ENCODE results near the gene GPX8. TPM values are rescaled to one million over a fixed set of nuclear protein-coding genes. Genes with fewer than 3 reads are reported as not detected.

Gene GPX8
- total and polyA plus RNA-seq, 9 donors = 50.4 to 105 (median 66.0) TPM

DNA sequence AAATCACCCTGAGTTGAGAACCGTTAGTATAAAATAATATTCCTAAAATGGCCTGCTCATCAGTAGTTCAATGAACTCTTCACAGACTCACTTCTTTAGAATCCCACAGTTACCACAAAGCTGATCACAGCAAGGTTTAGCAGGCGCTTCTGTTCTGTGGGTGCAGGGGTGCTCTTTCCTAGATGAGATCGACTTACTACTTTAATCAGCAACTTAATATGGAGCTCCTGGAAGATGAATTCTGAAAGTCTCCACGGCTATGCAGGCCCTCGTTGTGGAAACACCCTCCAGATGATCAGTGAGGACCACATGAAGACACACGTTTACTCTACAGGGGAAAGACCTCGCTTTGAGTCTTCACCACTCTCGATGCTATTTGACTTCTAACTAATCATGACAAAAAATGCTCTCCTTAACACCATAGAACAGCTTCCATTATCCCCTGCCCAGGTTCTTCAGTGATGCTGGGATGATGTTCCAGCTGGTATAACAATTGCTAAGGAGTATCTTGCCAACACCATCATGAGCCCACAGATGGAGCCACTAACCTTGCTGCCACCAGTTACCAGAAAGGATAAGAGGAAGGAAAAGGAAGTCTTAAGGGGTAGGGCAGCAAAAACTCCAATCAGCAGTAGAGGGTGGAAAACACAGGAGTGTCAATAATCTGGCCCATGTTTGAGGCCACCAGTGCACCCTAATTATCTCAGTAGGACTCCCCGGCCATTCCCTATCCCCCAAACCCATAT lies 17.9 kb upstream of the GPX8 start:
- no peak for DNase-seq
- H3K4me1 ChIP-seq (ENCODE audit: control insufficient read depth, insufficient read depth, low read length) = peaks cover 3% of the 10 kb centered on the region
- no peaks in the 10 kb centered on the region for H3K9me3 ChIP-seq (replicated peaks; ENCODE audit: control insufficient read depth, low read depth, low read length)
- no peak overlapping the region for H3K27ac ChIP-seq (ENCODE audit: low read length)
- no peaks in the 10 kb centered on the region for H3K36me3 ChIP-seq (ENCODE audit: control insufficient read depth, insufficient read depth, low read length)
- no peak overlapping the region for H3K4me3 ChIP-seq (ENCODE audit: low read length)
- WGBS (ENCODE audit: insufficient coverage) = 96% methylated on average over 4 of the region's 9 CpGs
- peaks cover 2% of the 10 kb centered on the region for H3K27me3 ChIP-seq (ENCODE audit: control insufficient read depth, insufficient read depth, low read length)

DNA sequence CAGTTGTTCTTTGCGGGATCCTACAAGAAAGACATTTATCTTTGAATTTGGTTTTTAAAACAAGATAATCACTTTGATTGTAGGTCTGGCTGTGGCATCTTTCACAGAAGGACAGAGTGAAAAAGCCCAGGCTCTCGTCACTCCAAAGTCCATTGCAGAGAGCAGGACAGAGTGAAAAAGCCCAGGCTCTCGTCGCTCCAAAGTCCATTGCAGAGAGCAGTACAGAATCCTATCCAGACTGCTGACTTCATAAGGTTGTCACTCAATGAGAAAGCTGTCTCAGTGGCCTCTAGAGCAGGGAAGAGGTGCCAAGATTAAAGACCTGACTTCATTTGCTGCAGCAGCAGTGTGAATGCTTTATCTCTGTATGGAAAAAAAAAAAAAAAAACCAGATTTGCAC lies 16.3 kb upstream of the GPX8 start:
- Histone ChIP-seq H3K4me3 (ENCODE audit: low read length) (no peak overlapping the region), H3K4me1 (ENCODE audit: control insufficient read depth, insufficient read depth, low read length) (peaks cover 3% of the 10 kb centered on the region), H3K36me3 (ENCODE audit: control insufficient read depth, insufficient read depth, low read length) (no peaks in the 10 kb centered on the region), H3K27ac (ENCODE audit: low read length) (no peak overlapping the region), H3K9me3 (replicated peaks; ENCODE audit: control insufficient read depth, low read depth, low read length) (no peaks in the 10 kb centered on the region), H3K27me3 (ENCODE audit: control insufficient read depth, insufficient read depth, low read length) (peaks cover 6% of the 10 kb centered on the region)
- DNase-seq = no peak
- 53% methylated on average over 3 of the region's 4 CpGs for WGBS (ENCODE audit: insufficient coverage)

DNA sequence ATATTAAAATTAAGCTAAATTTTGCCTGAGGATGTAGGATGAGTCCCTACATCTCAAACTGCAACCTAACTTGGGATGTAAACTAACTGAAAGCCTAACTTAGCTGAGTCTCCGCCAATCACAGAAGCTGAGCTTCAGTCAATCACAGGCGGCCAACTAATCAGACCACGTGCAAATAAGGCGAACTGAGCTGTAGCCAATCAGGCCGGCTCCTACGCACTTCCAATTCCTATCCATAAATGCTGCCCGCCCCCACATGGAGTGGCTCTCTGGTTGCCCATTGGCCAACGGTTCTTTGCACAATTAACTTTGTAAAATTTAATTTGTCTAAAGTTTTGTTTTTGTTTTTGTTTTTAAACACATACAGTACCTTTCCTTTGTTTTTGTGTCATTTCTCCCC lies 13.9 kb upstream of the GPX8 start:
- peaks cover 3% of the 10 kb centered on the region for H3K4me1 ChIP-seq (ENCODE audit: control insufficient read depth, insufficient read depth, low read length)
- WGBS (ENCODE audit: insufficient coverage) = 86% methylated on average over 4 of the region's 8 CpGs
- no peak for DNase-seq

DNA sequence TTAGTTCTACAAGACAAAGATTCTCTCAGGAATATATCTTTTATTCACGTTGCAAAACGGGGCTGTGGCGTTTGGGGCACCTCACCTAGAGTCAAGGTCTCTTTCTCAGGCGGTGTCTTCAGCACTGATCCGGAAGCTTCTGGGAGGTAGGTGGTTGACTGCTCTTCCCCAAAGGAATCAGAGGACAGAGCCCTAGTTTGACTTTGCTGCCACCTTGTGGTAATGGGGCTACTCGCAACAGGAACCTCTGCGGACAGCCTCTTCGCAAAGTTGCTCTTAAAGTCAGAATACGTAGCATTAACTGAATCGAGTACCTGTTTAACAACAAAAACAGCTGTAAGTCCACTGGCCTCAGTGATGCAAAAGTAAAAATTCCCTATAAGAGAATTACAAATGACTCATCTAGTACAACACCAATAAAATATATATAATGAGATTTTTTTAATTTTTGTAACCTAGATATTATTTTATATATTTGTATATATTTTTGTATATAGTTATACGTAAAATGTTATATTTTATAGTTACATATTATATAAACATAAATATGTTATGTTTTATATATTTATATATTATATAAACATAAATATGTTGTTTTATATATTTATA lies 13.3 kb upstream of the GPX8 start:
- Histone ChIP-seq H3K36me3 (ENCODE audit: control insufficient read depth, insufficient read depth, low read length) (no peaks in the 10 kb centered on the region), H3K4me1 (ENCODE audit: control insufficient read depth, insufficient read depth, low read length) (peaks cover 3% of the 10 kb centered on the region), H3K27me3 (ENCODE audit: control insufficient read depth, insufficient read depth, low read length) (peaks cover 6% of the 10 kb centered on the region), H3K9me3 (replicated peaks; ENCODE audit: control insufficient read depth, low read depth, low read length) (no peaks in the 10 kb centered on the region), H3K4me3 (ENCODE audit: low read length) (no peak overlapping the region), H3K27ac (ENCODE audit: low read length) (no peak overlapping the region)
- 11% methylated on average over 3 of the region's 11 CpGs for WGBS (ENCODE audit: insufficient coverage)
- DNase-seq = peak; percentile 85

More for the DNA sequence above, 13.9 kb upstream of the GPX8 start:
- Histone ChIP-seq H3K4me3 (ENCODE audit: low read length) (no peak overlapping the region), H3K9me3 (replicated peaks; ENCODE audit: control insufficient read depth, low read depth, low read length) (no peaks in the 10 kb centered on the region), H3K27ac (ENCODE audit: low read length) (no peak overlapping the region), H3K27me3 (ENCODE audit: control insufficient read depth, insufficient read depth, low read length) (peaks cover 6% of the 10 kb centered on the region), H3K36me3 (ENCODE audit: control insufficient read depth, insufficient read depth, low read length) (no peaks in the 10 kb centered on the region)

DNA sequence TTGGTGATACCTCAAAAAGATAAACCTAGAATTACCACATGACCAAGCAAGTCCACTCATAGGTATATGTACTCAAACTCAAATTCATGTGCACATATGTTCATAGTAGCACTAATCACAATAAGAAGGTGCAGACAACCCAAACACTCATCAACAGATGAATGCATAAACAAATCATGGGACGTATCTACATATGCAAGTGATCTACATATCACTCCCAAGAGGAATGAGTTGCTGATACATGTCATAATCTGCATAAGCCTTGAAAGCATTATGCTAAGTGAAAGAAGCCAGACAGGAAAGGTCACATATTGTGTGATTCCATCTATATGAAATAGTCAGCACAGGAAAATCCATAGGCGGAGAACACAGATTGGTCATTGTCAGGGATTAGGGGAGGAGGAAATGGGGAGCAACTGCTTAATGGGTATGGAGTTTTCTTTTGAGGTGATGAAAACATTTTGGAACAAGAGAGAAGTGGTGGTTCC lies 10.6 kb upstream of the GPX8 start:
- H3K36me3 ChIP-seq (ENCODE audit: control insufficient read depth, insufficient read depth, low read length) = no peaks in the 10 kb centered on the region
- H3K9me3 ChIP-seq (replicated peaks; ENCODE audit: control insufficient read depth, low read depth, low read length) = no peaks in the 10 kb centered on the region
- WGBS (ENCODE audit: insufficient coverage) = 60% methylated on average over 1 of the region's 2 CpGs
- no peak overlapping the region for H3K27ac ChIP-seq (ENCODE audit: low read length)
- H3K4me3 ChIP-seq (ENCODE audit: low read length) = no peak overlapping the region
- H3K4me1 ChIP-seq (ENCODE audit: control insufficient read depth, insufficient read depth, low read length) = peaks cover 3% of the 10 kb centered on the region
- DNase-seq = no peak
- H3K27me3 ChIP-seq (ENCODE audit: control insufficient read depth, insufficient read depth, low read length) = peaks cover 3% of the 10 kb centered on the region

DNA sequence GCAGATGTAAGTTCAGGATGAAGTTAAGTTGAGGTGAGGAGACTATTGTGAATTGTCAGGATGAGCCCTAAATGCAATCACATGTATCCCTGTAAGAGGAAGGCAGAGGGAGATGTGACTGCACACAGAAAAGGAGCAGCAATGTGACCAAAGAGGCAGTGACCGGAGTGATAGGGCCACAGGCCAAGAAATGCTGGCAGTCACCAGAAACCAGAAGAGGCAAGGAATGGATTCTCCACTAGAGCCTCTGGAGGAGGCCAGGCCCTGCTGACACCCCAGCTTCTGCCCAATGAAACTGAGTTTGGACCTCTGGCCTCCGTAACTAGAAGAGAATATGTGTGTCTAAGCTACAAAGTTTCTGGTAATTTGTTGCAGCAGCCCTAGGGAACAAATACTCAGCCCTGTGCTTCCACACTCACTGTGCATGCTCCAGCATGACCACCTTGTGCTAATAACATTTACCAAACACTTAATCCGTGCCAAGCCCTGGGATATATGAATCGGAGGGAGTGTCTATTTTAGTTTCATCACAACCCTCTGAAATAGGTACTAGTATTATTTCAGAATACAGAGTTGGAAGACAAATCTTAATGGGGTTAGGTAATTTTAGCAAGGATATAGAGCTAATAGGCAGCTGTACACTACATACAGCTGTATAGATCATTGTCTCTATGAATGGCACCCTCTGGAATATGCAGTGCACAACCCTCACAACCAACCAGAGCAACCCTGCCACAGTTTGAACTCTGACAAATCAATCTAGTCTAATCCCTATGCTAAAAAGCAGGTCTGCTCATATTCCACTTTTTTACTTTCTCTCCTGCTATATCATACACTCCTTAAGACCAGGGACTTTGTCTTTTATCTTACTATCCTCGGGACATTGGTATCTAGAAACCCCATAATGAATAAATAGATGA lies 7.8 kb upstream of the GPX8 start:
- no peak overlapping the region for H3K4me3 ChIP-seq (ENCODE audit: low read length)
- H3K36me3 ChIP-seq (ENCODE audit: control insufficient read depth, insufficient read depth, low read length) = no peaks in the 10 kb centered on the region
- 61% methylated on average over 2 of the region's 5 CpGs for WGBS (ENCODE audit: insufficient coverage)
- H3K27ac ChIP-seq (ENCODE audit: low read length) = no peak overlapping the region
- H3K9me3 ChIP-seq (replicated peaks; ENCODE audit: control insufficient read depth, low read depth, low read length) = no peaks in the 10 kb centered on the region
- peaks cover 6% of the 10 kb centered on the region for H3K27me3 ChIP-seq (ENCODE audit: control insufficient read depth, insufficient read depth, low read length)
- DNase-seq = no peak
- H3K4me1 ChIP-seq (ENCODE audit: control insufficient read depth, insufficient read depth, low read length) = no peaks in the 10 kb centered on the region

DNA sequence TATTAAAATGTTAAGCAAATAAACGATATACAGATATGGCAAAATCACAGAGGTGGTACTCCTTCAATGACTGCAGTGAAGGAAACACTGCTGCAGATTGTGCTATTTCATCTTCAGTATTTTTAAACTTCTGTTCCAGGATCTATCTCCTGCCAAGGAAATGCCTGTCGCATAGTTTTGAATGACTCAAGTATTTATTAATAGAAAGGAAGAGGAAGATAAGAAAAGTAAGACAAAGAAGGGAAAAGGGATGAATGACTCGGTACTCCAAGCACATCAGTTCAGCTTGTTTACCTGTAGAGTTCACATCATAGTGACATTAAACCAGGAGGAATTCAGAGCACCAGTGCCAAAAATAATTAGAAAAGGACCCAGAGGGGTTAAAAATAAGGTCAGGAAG lies 5.1 kb upstream of the GPX8 start:
- H3K27me3 ChIP-seq (ENCODE audit: control insufficient read depth, insufficient read depth, low read length) = peaks cover 3% of the 10 kb centered on the region
- H3K4me3 ChIP-seq (ENCODE audit: low read length) = no peak overlapping the region
- WGBS (ENCODE audit: insufficient coverage) = no CpG with 5 or more reads among the region's 3 CpGs
- H3K9me3 ChIP-seq (replicated peaks; ENCODE audit: control insufficient read depth, low read depth, low read length) = no peaks in the 10 kb centered on the region
- DNase-seq = no peak
- no peak overlapping the region for H3K27ac ChIP-seq (ENCODE audit: low read length)
- H3K36me3 ChIP-seq (ENCODE audit: control insufficient read depth, insufficient read depth, low read length) = no peaks in the 10 kb centered on the region
- H3K4me1 ChIP-seq (ENCODE audit: control insufficient read depth, insufficient read depth, low read length) = no peaks in the 10 kb centered on the region

DNA sequence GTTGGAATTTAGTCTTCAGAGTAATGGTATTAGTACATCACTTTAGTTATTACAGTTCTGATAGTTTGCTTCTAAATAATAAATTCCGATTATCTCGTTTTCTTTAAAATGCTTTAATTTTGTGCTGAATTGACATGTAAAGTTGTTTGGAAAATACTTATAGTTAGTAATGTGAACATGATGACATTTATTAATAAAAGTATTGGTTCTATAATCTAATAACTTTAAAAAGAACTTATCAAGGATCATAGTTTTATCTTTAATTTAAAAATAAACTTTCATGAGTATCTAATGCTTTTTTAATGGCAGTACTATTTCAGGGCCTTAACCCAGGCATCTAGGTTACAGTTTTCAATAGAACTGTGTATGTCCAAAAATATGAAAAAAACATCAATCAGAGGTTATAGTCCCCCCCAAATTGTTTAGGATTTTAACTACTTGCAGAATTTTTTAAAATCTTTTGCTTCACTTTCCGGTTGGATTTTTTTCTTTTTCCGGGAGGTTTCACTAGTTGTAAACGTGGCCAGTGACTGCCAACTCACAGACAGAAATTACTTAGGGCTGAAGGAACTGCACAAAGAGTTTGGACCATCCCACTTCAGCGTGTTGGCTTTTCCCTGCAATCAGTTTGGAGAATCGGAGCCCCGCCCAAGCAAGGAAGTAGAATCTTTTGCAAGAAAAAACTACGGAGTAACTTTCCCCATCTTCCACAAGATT lies 680 bp downstream of the GPX8 start:
- Histone ChIP-seq H3K9me3 (replicated peaks; ENCODE audit: control insufficient read depth, low read depth, low read length) (no peaks in the 10 kb centered on the region), H3K4me1 (ENCODE audit: control insufficient read depth, insufficient read depth, low read length) (no peaks in the 10 kb centered on the region), H3K36me3 (ENCODE audit: control insufficient read depth, insufficient read depth, low read length) (peaks cover 7% of the 10 kb centered on the region), H3K27me3 (ENCODE audit: control insufficient read depth, insufficient read depth, low read length) (no peaks in the 10 kb centered on the region), H3K27ac (ENCODE audit: low read length) (peak overlapping the region; percentile 96), H3K4me3 (ENCODE audit: low read length) (peak overlapping the region; percentile 71)
- DNase-seq = peak; percentile 98
- WGBS (ENCODE audit: insufficient coverage) = 0% methylated on average over 4 of the region's 9 CpGs

DNA sequence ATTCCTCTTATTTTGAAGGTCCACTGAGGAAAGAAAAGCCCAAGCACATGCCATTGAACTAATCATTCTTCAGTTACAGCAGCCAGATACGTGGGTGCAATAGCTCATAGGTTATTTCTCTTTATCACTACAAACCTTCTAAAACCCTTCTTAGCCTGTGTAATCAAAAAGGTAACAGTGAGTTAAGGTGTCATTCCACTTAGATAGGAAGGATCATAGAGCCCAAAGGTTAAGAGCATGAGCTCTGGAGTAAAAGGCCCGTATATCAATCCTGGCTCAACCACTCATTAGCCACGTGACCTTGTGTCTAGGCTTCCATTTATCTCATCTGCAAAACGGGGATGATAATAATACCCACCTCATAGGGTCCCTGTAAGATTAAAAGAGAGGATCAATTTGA lies 2.7 kb downstream of the GPX8 start:
- WGBS (ENCODE audit: insufficient coverage) = no CpG with 5 or more reads among the region's 4 CpGs
- no peak for DNase-seq
- H3K4me3 ChIP-seq (ENCODE audit: low read length) = no peak overlapping the region
- H3K36me3 ChIP-seq (ENCODE audit: control insufficient read depth, insufficient read depth, low read length) = peaks cover 17% of the 10 kb centered on the region
- H3K4me1 ChIP-seq (ENCODE audit: control insufficient read depth, insufficient read depth, low read length) = no peaks in the 10 kb centered on the region
- no peaks in the 10 kb centered on the region for H3K9me3 ChIP-seq (replicated peaks; ENCODE audit: control insufficient read depth, low read depth, low read length)
- H3K27me3 ChIP-seq (ENCODE audit: control insufficient read depth, insufficient read depth, low read length) = no peaks in the 10 kb centered on the region
- H3K27ac ChIP-seq (ENCODE audit: low read length) = no peak overlapping the region
